Measurements from ENCODE around the gene NMU.
"Not testable (repeated sequence)": the region's sequence is repeated elsewhere in the genome, so short reads cannot be mapped to it uniquely, and the experiment has no call there.

NMU gene

GRCh38 chr4:55624063-55624462, 12.0 kb downstream of the NMU start:
- DNase-seq (ENCODE audit: low read depth): not testable (repeated sequence)

- no peak for DNase-seq (ENCODE audit: low read depth)
These were observed 17.5 kb downstream of the NMU start for GRCh38 chr4:55618546-55619143.

- DNase-seq (ENCODE audit: low read depth): no peak
These were observed 18.4 kb downstream of the NMU start for GRCh38 chr4:55617587-55618197.

GRCh38 chr4:55615008-55615407, 21.1 kb downstream of the NMU start:
- no peak for DNase-seq (ENCODE audit: low read depth)

GRCh38 chr4:55613621-55614020, 22.5 kb downstream of the NMU start:
- no peak for DNase-seq (ENCODE audit: low read depth)

GRCh38 chr4:55612341-55612740, 23.8 kb downstream of the NMU start:
- DNase-seq (ENCODE audit: low read depth): no peak

- no peak for DNase-seq (ENCODE audit: low read depth)
These were observed 24.6 kb downstream of the NMU start for GRCh38 chr4:55611358-55612059.

- no peak for DNase-seq (ENCODE audit: low read depth)
These were observed 25.7 kb downstream of the NMU start for GRCh38 chr4:55610381-55610780.

GRCh38 chr4:55609393-55609866, 26.7 kb downstream of the NMU start:
- DNase-seq (ENCODE audit: low read depth): peak; percentile 34

GRCh38 chr4:55608591-55608990, 27.5 kb downstream of the NMU start:
- no peak for DNase-seq (ENCODE audit: low read depth)

GRCh38 chr4:55604996-55605395, 31.1 kb downstream of the NMU start:
- DNase-seq (ENCODE audit: low read depth): no peak

- DNase-seq (ENCODE audit: low read depth): no peak
These were observed 35.5 kb downstream of the NMU start for GRCh38 chr4:55600640-55601039.

GRCh38 chr4:55598641-55599040, 37.5 kb downstream of the NMU start:
- no peak for DNase-seq (ENCODE audit: low read depth)

GRCh38 chr4:55592014-55592413, 44.1 kb downstream of the NMU start, which contains the start of gene PDCL2:
TSS of gene PDCL2 (minus strand) at chr4:55592245. CDS start at chr4:55592109, 136 bp downstream.
- no peak for DNase-seq (ENCODE audit: low read depth)

- DNase-seq (ENCODE audit: low read depth): no peak
These were observed 47.9 kb downstream of the NMU start for GRCh38 chr4:55588160-55588559.

- not testable (repeated sequence) for DNase-seq (ENCODE audit: low read depth)
These were observed 53.3 kb downstream of the NMU start for GRCh38 chr4:55582773-55583172.

GRCh38 chr4:55578341-55579010, 57.6 kb downstream of the NMU start:
- no peak for DNase-seq (ENCODE audit: low read depth)

GRCh38 chr4:55575513-55575912, 60.6 kb downstream of the NMU start:
- no peak for DNase-seq (ENCODE audit: low read depth)

GRCh38 chr4:55574252-55574651, 61.8 kb downstream of the NMU start:
- DNase-seq (ENCODE audit: low read depth): no peak

- no peak for DNase-seq (ENCODE audit: low read depth)
These were observed 64.3 kb downstream of the NMU start for GRCh38 chr4:55571806-55572205.

- DNase-seq (ENCODE audit: low read depth): no peak
These were observed 67.1 kb downstream of the NMU start for GRCh38 chr4:55568905-55569504.

GRCh38 chr4:55561889-55562288, 74.2 kb downstream of the NMU start:
- DNase-seq (ENCODE audit: low read depth): no peak
